GM19328 (cell line): ENCODE results near the gene ZNF383.
"Not testable (repeated sequence)": the region's sequence is repeated elsewhere in the genome, so short reads cannot be mapped to it uniquely, and the experiment has no call there.

Experiments
- ATAC-seq: cut with Tn5 transposase; IDR thresholded peaks from one replicate; pipeline ENCODE4 v1.9.1; 2021; ENCODE audit warnings: mild to moderate bottlenecking, moderate library complexity; ENCODE audit not compliant: unreplicated experiment

The ZNF383 gene

DNA sequence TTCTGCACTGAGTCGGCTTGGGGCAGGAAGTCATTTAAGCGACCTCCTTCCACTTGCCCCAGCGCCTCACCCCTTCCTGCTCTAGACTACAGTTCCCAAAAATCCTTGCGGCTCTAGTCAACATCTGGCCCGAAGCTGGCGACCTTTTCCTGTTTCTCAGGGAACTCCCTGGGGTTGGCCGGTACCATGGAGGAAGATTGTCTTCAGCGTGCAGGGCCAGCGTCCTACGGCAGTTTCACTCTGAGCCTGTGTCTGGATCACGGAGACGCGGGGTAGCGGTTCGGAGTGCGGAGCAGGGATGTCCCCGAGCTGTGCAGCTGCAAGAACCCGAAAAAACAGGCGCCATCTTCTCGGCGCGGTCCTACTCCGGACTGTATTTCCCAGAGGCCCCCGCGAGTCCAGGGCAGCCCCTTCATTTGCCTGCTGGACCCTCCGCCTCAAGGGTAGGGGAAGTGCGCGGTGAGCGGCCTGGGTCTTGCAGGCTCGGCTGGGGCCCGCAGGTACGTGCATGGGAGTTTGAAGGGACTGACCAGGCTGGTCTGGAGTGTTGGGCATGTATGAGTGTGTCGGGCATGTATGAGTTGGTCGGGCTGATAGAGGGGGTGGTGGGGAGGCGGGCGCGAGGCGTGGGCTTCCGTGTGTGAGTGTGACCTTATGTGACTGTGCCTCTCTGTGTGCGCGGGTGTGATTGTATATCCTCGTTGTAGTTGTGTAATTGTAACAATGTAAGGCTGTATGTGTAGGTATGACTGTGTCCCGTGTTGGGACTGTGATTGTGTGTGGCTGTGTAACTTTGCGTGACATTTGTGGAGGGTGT, at the start of gene ZNF383:
Gene ZNF383, plus strand, starts transcription at position 440 of the 817 bp plus-strand sequence. CDS start 12,240 bp downstream, outside the sequence.
- ATAC-seq: peak; percentile 90

DNA sequence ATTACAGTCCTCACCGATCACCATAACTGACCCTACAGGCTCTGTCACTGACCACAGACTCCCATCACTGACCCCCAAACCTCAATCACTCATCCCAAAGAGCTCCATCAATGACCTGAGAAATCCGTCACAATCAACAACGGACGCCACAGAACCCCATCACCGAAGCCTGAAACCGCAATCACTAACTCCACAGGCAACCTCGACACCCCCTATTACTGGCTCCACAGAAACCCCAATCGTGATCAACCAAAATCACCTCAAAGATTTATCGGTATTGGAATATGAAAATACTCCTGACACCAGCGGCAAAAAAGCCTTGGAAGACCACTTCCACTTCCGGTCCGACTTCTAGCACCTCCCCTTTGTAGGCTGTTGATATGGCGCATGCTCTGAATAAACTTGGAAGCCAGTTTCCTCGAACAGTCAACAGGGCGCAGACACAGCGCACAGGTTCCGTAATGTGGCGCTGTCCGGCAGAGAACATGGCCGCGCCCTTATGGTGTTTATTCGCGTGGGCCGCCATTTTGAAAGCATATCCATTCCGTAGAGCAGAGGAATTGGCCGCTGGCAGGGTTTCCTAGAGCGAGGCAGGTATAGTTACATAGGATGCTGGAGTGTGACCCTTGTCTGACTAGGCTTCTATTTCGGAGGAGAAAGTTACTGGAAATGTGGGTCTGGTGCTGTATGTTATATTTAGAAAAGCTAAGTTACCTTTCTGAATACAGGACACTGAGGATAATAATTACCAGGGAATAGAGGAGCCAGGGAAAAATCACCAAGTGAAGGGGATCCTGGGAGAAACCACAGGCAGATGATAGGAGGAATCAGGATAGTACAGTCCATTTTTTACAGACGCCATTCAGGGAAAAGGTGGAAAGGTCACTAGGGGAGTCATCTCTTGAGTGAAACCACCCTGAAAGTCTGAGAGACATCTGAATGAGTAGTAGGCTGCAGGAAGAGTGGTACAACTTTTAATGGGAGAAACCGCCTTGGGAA, 45.3 kb upstream of the ZNF383 start, which contains the start of gene ZNF585A:
Gene ZNF585A, minus strand, starts transcription at position 328 of the 999 bp plus-strand sequence. CDS start 2,785 bp downstream, outside the sequence.
- peak; percentile 98 for ATAC-seq

DNA sequence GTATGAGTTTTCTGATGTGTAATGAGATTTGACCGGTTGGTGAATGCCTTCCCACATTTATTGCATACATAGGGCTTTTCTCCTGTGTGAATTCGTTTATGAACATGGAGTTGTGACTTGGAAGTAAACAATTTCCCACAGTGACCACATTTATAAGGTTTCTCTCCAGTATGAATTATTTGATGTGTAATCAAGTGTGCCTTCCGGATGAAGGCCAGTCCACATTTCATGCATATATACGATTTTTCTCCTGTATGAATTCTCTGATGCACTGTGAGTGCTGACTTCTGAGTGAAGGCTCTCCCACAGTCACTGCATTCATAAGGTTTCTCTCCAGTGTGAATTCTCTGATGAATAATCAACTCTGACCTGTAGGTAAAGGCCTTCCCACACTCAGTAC, 31.9 kb upstream of the ZNF383 start:
- not testable (repeated sequence) for ATAC-seq

DNA sequence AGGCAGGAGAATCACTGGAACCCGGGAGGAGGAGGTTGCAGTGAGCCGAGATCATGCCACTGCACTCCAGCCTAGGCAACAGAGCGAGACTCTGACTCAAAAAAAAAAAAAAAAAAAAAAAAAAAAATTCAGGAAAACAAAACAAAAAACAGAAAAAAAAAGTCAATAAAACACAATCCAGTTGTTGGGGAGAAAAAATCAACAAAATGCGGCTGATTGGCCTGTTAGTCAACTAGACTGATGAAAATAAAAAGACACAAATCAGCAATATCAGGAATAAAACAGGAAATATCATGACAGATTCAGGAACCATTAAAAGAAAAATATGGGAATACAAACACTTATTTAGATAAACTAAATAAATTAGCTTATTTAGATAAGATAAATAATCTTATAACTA, 22.8 kb upstream of the ZNF383 start:
- not testable (repeated sequence) for ATAC-seq

DNA sequence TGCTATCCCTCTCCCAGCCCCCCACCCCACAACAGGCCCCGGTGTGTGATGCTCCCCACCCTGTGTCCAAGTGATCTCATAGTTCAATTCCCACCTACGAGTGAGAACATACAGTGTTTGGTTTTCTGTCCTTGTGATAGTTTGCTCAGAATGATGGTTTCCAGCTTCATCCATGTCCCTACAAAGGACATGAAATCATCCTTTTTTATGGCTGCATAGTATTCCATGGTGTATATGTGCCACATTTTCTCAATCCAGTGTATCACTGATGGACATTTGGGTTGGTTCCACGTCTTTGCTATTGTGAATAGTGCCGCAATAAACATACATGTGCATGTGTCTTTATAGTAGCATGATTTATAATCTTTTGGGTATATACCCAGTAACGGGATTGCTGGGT, 20.9 kb upstream of the ZNF383 start:
- not testable (repeated sequence) for ATAC-seq

DNA sequence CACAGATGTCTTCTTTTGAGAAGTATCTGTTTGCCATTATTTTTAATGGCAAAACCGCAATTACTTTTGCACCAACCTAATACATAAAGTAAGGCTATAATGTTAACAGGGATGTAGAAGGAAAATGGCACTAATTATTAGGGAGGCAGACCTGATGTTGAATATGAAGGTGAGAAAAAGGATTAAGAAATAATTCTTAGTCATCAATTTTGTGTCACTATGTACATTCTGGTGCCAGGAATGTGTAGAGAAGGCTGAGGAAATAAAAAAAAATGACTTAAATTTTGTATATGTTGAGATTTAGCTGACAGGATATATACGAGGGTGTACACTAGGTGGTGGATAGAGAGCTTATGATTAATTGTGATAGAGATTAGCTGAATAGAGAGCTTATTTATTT, 20.2 kb upstream of the ZNF383 start:
- no peak for ATAC-seq

DNA sequence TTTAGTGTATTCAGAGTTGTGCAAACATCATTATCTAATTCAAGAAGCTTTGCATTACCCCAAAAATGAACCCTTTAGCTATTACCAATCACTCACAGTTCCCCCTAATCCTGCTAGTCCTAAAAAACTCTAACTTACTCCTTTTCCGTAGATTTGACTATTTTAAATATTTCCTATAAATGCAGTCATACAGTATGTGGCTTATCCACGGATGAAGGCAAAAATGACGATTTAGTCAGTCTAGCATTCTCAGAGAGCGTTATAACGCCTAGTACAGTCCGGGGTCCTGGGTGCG, 587 bp upstream of the ZNF383 start:
- no peak for ATAC-seq

DNA sequence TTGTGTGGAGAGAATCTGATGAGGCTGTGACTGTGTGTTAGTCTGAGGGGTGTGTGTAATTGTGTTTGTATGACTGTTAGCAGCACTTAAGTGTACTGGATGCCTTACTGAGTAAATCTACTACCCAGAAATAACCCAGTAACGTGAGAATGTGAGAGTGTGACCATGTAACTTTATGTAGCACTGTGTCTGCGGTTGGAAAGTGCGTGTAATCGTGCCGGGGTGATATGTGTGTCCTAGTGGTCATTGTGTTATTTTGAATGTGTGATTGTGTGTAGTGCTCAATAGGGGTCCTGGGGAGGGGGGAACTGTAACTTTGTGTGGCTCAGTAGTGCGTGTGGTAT, 550 bp downstream of the ZNF383 start:
- no peak for ATAC-seq

DNA sequence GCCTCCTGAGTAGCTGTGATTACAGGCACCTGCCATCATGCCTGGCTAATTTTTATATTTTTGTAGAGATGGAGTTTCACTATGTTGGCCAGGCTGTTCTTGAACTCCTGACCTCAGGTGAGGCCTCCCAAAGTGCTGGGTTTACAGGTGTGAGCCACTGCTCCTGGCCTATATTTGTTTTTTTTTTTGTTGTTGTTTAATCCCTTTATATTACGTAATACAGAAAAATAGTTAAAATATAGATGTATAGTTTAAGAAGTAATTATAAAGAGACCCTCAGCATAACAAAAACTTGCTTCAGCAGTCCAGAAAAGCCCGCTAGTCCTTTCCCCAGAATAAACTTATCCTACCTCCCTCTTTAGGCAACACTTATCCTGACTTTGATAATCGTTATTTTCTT, 2.4 kb downstream of the ZNF383 start:
- no peak for ATAC-seq

DNA sequence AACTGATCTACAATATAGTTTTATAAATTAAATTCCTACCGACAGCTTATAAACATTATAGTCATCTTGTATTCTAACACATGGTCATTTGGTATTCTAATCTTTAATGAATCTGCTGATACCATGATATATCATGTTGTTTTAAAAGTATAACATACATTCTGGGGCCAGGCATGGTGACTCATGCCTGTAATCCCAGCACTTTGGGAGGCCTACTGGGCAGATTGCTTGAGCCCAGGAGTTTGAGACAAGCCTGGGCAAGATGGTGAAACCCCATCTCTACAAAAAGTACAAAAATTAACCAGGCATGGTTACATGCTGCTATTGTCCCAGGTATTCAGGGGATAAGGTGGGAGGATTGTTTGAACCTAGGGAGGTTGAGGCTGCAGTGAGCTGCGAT, 3.1 kb downstream of the ZNF383 start:
- no peak for ATAC-seq

DNA sequence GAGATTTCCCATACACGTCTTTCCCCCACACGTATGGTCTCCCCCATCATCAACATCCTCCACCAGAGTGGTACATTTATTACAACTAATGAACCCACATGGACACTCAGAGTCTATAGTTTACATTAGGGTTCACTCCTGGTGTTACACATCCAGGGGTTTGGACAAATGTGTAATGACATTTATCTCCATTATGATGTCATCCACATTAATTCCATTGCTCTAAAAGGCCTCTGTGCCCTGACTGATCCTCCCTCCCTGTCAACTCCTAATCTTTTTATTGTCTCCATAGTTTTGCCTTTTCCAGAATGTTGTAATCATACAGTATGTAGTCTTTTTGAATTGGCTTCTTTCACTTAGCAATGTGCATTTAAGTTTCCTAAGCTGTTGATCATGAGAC, 8.2 kb downstream of the ZNF383 start:
- no peak for ATAC-seq

DNA sequence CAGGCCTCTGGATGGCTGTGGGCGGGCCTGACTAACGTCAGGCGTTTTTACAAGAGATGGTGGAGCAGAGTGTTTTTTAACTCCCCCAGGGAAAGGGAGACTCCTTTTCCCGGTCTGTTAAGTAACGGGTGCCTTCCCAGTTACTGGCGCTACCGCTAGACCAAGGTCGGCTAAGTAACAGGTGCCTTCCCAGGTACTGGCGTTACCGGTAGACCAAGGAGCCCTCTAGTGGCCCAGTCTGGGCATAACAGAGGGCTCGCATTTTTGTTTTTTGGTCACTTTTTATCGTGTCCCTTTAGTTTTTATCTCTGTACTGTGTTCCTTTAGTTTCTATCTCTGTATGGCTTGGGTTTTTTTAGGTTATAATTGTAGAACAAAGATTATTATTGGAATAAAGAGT, 10.0 kb downstream of the ZNF383 start:
- no peak for ATAC-seq

DNA sequence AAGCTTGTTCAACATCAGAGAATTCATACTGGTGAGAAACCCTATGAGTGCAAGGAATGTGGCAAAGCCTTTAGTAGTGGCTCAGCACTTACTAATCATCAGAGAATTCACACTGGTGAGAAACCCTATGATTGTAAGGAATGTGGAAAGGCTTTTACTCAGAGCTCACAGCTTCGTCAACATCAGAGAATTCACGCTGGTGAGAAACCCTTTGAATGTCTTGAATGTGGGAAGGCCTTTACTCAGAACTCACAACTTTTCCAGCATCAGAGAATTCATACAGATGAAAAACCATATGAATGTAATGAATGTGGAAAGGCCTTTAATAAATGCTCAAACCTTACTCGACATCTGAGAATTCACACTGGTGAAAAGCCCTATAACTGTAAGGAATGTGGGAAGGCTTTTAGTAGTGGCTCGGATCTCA, 25.2 kb downstream of the ZNF383 start:
- no peak for ATAC-seq

DNA sequence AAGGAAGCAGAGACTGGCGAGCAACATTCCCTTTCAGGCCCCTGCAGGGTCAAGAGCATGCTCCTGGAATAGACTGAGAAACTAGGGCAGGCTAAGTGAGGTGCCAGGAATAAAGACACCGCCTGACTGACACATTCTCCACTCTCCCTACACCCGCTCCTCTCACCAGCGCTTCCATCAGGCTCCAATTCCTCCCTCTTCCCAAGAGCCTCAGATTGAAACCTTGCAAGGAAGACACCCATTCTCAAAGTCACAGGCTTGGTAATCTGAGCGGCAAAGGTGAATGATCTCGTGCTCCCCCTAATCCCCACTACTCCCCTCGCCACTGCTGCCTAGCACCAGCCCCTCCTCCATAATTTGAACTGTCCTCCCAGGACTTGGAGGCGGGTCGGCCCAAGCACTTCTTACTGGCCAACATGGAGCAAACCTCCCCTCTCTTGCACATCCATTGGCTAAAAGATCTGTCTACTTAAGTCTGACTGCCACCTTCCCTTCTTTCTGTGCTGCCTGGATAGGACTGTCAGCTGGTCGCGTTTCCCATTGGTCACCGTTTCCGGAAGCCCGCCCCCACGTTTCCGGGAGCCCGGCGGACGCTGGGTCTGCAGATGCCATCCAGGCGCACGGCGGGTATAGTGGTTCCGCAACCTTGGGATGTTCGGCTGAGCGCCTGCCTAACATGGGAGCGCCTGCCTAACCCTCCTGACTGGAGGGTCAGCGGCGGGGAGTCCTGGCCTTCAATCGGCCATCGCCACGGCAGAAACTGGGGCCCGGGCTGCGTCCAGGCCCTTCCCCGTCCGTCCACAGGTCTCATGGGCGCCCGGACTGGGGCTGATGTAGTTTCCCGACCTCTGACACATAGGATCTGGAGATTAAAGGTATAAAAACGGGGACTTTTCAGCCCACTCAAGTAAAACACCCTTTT, 33.6 kb downstream of the ZNF383 start:
- no peak for ATAC-seq

DNA sequence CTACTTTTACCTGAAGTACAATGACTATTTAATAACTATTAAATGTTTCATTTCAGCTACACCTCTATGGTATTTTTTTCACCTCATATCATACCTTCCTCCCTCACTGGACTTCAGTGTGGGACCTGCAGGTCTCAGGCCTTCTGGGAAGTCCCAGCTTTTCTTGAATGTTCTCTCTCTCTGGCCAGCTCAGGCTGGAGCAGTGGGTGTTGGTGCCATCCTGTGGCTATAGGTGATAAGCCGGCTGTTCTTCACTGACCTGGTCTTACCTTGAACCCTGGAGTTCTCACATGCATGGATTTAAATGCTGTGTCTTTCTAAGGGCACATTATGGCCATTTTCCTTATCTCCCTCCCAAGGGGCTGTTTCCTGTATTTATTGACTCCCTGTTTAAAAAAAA, 45.0 kb downstream of the ZNF383 start:
- ATAC-seq: not testable (repeated sequence)

DNA sequence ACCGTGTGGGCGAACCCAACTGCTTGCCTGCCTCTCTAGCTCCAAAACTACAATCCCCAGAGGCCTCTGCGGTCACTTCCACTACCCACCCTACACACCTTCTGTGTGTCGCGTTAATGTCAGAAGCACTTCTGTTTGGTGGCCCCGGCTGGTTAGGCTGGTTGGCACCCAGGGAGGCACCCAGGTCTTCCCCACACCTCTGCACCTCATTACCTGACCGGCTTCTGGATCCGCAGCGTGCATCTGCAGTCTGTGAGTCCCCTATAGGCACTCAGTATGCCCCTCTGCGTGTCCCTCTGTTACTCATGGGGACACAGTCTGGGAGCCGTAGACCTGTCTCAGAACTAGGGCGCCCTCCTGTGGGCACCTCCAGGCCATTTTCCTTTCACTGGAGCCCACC, 49.0 kb downstream of the ZNF383 start:
- not testable (repeated sequence) for ATAC-seq

DNA sequence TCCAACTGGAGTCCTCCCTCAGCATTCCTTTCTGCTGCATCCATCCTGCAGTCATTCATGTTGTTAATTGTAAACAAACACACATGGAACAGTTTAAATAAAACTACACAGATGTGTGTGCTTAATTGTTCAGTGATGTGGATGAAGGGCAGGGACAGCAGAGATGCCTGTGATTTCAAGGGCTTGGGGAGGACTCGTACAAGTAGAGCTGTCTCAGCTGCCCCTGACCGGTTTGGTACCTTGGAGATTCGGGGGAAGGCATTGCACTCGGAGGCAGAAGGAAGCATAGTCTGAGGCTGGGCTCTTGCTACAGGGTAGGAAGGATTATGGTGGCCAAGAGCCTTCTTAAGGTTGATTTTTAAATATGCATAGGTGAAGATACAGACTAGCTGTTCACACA, 49.7 kb downstream of the ZNF383 start:
- not testable (repeated sequence) for ATAC-seq

DNA sequence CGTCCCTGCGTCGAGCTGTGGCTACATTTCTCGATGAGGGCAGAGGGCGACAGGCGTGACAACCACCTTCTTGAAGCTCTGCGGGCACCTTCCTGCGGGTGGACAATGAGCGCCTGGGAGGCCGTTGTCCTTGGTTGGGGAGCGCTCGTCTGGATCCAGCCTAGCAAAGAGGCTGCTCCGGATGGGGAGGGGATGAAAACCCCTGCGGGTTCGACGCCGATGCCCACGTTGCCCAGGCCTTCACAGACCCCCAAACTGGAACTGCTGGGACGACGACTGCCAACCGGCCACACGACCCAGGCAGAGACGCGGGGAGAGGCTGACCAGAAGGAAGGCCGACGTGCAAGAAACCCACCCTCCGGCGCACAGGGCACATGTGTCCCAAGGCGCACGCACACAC, 62.6 kb downstream of the ZNF383 start:
- not testable (repeated sequence) for ATAC-seq

DNA sequence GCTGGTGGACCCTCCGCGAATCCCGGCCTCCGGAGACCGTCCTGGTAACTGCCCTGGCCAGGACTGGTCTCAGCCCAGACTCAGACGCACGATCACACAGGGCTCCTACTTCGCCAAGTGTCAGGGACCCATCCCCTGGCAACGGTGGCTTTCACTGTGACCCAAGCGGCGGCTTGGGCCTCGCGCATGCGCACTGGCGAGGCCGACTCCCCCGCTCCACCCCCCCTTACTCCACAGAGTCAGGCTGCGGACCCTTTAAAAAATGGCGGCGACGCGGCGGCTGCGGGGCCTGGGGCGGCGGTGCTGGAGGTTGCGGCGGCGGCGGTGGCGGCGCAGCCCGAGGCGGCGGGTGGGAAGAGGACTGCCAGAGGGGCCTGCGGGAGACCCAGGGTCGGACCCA, 66.0 kb downstream of the ZNF383 start:
- ATAC-seq: not testable (repeated sequence)

DNA sequence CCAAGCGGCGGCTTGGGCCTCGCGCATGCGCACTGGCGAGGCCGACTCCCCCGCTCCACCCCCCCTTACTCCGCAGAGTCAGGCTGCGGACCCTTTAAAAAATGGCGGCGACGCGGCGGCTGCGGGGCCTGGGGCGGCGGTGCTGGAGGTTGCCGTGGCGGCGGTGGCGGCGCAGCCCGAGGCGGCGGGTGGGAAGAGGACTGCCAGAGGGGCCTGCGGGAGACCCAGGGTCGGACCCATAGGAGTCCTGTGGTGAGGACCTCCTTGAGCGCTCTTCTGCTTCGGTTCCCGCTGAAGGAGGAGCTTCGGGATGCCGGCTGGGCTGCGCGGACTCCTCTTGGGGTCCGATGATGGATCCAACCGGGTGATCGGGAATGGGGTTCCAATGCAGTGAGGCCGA, 71.2 kb downstream of the ZNF383 start:
- ATAC-seq: not testable (repeated sequence)
